GM18909 (cell line): ENCODE results near the gene ANGPTL2.

Source experiments
- ATAC-seq: cut with Tn5 transposase; IDR thresholded peaks from one replicate; pipeline ENCODE4 v1.9.1; 2021; ENCODE audit warnings: mild to moderate bottlenecking; ENCODE audit not compliant: unreplicated experiment, poor library complexity

The ANGPTL2 gene

GRCh38 chr9:127081250-127082185 is 40.9 kb downstream of the ANGPTL2 start:
- ATAC-seq, result no peak

GRCh38 chr9:127079446-127080140 is 42.8 kb downstream of the ANGPTL2 start:
- no peak for ATAC-seq

- ATAC-seq, result no peak
Observed at GRCh38 chr9:127078988-127079387, 43.4 kb downstream of the ANGPTL2 start.

GRCh38 chr9:127078336-127078735 is 44.1 kb downstream of the ANGPTL2 start:
- ATAC-seq, result no peak

- ATAC-seq, result no peak
Observed at GRCh38 chr9:127077644-127077946, 44.8 kb downstream of the ANGPTL2 start.

GRCh38 chr9:127076860-127077643 is 45.4 kb downstream of the ANGPTL2 start:
- ATAC-seq, result no peak

GRCh38 chr9:127075624-127076372 is 46.6 kb downstream of the ANGPTL2 start:
- no peak for ATAC-seq

- no peak for ATAC-seq
Observed at GRCh38 chr9:127074561-127075548, 47.6 kb downstream of the ANGPTL2 start.

GRCh38 chr9:127067603-127068220 is 54.7 kb downstream of the ANGPTL2 start:
- ATAC-seq, result no peak

GRCh38 chr9:127066851-127067136 is 55.6 kb downstream of the ANGPTL2 start:
- no peak for ATAC-seq

- no peak for ATAC-seq
Observed at GRCh38 chr9:127066060-127066850, 56.2 kb downstream of the ANGPTL2 start.

GRCh38 chr9:127065592-127065991 is 56.8 kb downstream of the ANGPTL2 start:
- no peak for ATAC-seq

GRCh38 chr9:127064335-127064734 is 58.1 kb downstream of the ANGPTL2 start:
- ATAC-seq, result no peak

- ATAC-seq, result no peak
Observed at GRCh38 chr9:127061411-127061810, 61.0 kb downstream of the ANGPTL2 start.

GRCh38 chr9:127059765-127060361 is 62.6 kb downstream of the ANGPTL2 start:
- no peak for ATAC-seq

- no peak for ATAC-seq
Observed at GRCh38 chr9:127059030-127059429, 63.4 kb downstream of the ANGPTL2 start.

- no peak for ATAC-seq
Observed at GRCh38 chr9:127058645-127059021, 63.8 kb downstream of the ANGPTL2 start.
